Spleen (tissue), 7 donors: ENCODE results near the gene TBCD.

Source experiments
- CTCF ChIP-seq, 11 experiments: fragments of 200-600 bp in 7 of 11; fragments of 450-650 bp in 4 of 11; sonication (generic) in 4 of 11; IDR thresholded peaks in 8 of 11; conservative IDR thresholded peaks in 3 of 11; 1 replicate in 7 of 11; 2 replicates in 4 of 11; pipeline versions ENCODE4 v1.4.0 to v1.8.0; 2016 to 2021; ENCODE audit warnings: antibody characterized with exemption in 11 of 11, inconsistent platforms in 4 of 11, mild to moderate bottlenecking in 1 of 11
- POLR2A ChIP-seq, 3 donors: fragments of 450-650 bp; IDR thresholded peaks; one replicate each; pipeline ENCODE4 v1.5.1; 2017; ENCODE audit warnings: antibody characterized with exemption in 3 of 3, mild to moderate bottlenecking in 1 of 3
- donor health status: DM: no; HTN: no; CAD: no; lungs with moderate emphysema.
- donor health status: DM: no; HTN: no; CAD: no.
- donor health status: DM: no; HTN: no; CAD: no.

- TF ChIP-seq CTCF (IDR thresholded peaks at IDR 0.05 in 8 of 11, conservative IDR thresholded peaks at IDR 0.05 in 3 of 11) = no peak
- TF ChIP-seq POLR2A (IDR thresholded peaks at IDR 0.05) = no peak
These were observed 204.4 kb downstream of the TBCD start for GRCh38 chr17:82956146-82956725.
